Stomach (tissue), 9 donors: ENCODE measurements around the gene COX6B2. TPM values are rescaled to one million over a fixed set of nuclear protein-coding genes. Genes with fewer than 3 reads are reported as not detected.

ENCODE experiments used
- DNase-seq, 2 donors: peaks; one replicate each; pipeline versions ENCODE4 v3.0.0 to v3.0.0-alpha.2; 2013 to 2019
- H3K27ac ChIP-seq, 5 donors: fragments of 200-600 bp in 4 of 5; sonication (generic) in 4 of 5; one replicate each; pipeline ENCODE4 v1.5.1; 2013 to 2019; ENCODE audit warnings: mild to moderate bottlenecking in 1 of 5, moderate library complexity in 1 of 5
- H3K27me3 ChIP-seq, 3 donors: fragments of 200-600 bp; sonication (generic); one replicate each; pipeline ENCODE4 v1.5.1; 2017 to 2019; ENCODE audit warnings: mixed run types in 1 of 3
- H3K36me3 ChIP-seq, 4 donors: fragments of 200-600 bp; sonication (generic); 1 replicate in 3 of 4; 2 replicates in 1 of 4; pipeline ENCODE4 v1.5.1; 2016 to 2019
- H3K4me1 ChIP-seq, 4 donors: fragments of 200-600 bp; sonication (generic); one replicate each; pipeline ENCODE4 v1.5.1; 2016 to 2019
- H3K4me3 ChIP-seq, 4 donors: fragments of 200-600 bp; sonication (generic) in 3 of 4; one replicate each; pipeline ENCODE4 v1.5.1; 2016 to 2019; ENCODE audit warnings: mild to moderate bottlenecking in 1 of 4
- H3K9me3 ChIP-seq, 4 donors: fragments of 200-600 bp; sonication (generic); one replicate each; pipeline ENCODE4 v1.5.1; 2016 to 2019
- CTCF ChIP-seq, 7 experiments: fragments of 450-650 bp in 4 of 7; fragments of 200-600 bp in 3 of 7; sonication (generic) in 3 of 7; IDR thresholded peaks; one replicate each; pipeline ENCODE4 v1.5.1; 2016 to 2019; ENCODE audit warnings: antibody characterized with exemption in 7 of 7, control low read depth in 2 of 7, mild to moderate bottlenecking in 1 of 7
- EP300 ChIP-seq: sonication (generic); formaldehyde crosslinking; IDR thresholded peaks from one replicate; pipeline ENCODE4 v1.6.1; 2017; ENCODE audit warnings: antibody characterized with exemption
- POLR2A ChIP-seq, 4 donors: fragments of 450-650 bp; IDR thresholded peaks; one replicate each; pipeline ENCODE4 v1.6.1; 2016; ENCODE audit warnings: antibody characterized with exemption in 4 of 4, control low read depth in 2 of 4, mild to moderate bottlenecking in 1 of 4, moderate library complexity in 1 of 4
- POLR2AphosphoS5 ChIP-seq, 3 donors: sonication (generic); formaldehyde crosslinking; IDR thresholded peaks; one replicate each; pipeline ENCODE4 v1.6.1; 2016; ENCODE audit warnings: antibody characterized with exemption in 3 of 3
- WGBS, 5 donors: extraction: QIAGEN DNeasy Blood & Tissue Kit in 3 of 5; methylation state at CpG; one replicate each; pipeline versions ENCODE4 v1.1.5 to v1.1.7; 2013 to 2018; 5-methylcytosine and 5-hydroxymethylcytosine counted together
- intact Hi-C: fragments of 100-400 bp; cut with DNase I; formaldehyde crosslinking; loops from one replicate; pipeline ENCODE4 v1.15.1; 2023; ENCODE audit warnings: low total_unique reads
- polyA plus RNA-seq, 3 donors: library from polyadenylated mRNA; stranded (reverse); fragments of 200-250 nt; gene quantifications; one replicate each; pipeline ENCODE4 v1.2.3, GENCODE V29; 2013
- total RNA-seq, 5 donors: library from RNA; depleted of rRNA; stranded (reverse); fragments of >200 nt; gene quantifications; one replicate each; pipeline versions ENCODE4 v1.1.0 to v1.2.3, GENCODE V29; 2014 to 2016
- donor health status: healthy with polysubstance abuse.
- donor health status: Bipolar disorder and iron deficiency.
- donor health status: healthy.

The COX6B2 gene
- total and polyA plus RNA-seq, 8 donors, result 0.19 to 18.2 (median 0.93) TPM; not detected in 5

GRCh38 chr19:55384131-55384919 is 29.8 kb upstream of the COX6B2 start, which contains the start of gene TMEM238:
Gene TMEM238, minus strand, starts transcription at chr19:55384292. Its CDS starts 33 bp downstream, at chr19:55384259.
- peaks cover 43 to 57% (median 53%) of the 10 kb centered on the region in 4 donors for H3K4me1 ChIP-seq
- TF ChIP-seq POLR2AphosphoS5 (IDR thresholded peaks at IDR 0.05), result peak in 2 of 3 donors; percentile 34 to 50
- TF ChIP-seq POLR2A (IDR thresholded peaks at IDR 0.05), result no peak
- TF ChIP-seq EP300, result no peak
- H3K4me3 ChIP-seq, result peak within 1 kb of the TSS; percentile 79 to 90 (median 88)
- intact Hi-C loops, result no loop called here
- peaks cover 22 to 29% (median 23%) of the 10 kb centered on the region in 4 donors for H3K36me3 ChIP-seq
- peak within 1 kb of the TSS; percentile 89 to 97 (median 93) for H3K27ac ChIP-seq
- no peaks in the 10 kb centered on the region for H3K9me3 ChIP-seq
- H3K27me3 ChIP-seq, result no peaks in the 10 kb centered on the region
- 8 to 21% (median 12%) methylated on average over 45 to 72 of the region's 72 CpGs for WGBS, 5 donors
- DNase-seq, result peak; percentile 82 to 83

GRCh38 chr19:55383279-55384130 is 29.0 kb upstream of the COX6B2 start:
- Histone ChIP-seq H3K4me3 (peak overlapping the region; percentile 79 to 90 (median 88)), H3K27me3 (peaks cover 0 to 1% (median 0%) of the 10 kb centered on the region in 3 donors), H3K4me1 (peaks cover 38 to 49% (median 46%) of the 10 kb centered on the region in 4 donors), H3K27ac (peak overlapping the region; percentile 89 to 97 (median 93)), H3K36me3 (peaks cover 14 to 20% (median 16%) of the 10 kb centered on the region in 4 donors), H3K9me3 (no peaks in the 10 kb centered on the region)
- intact Hi-C loops, result no loop called here
- TF ChIP-seq POLR2A (IDR thresholded peaks at IDR 0.05) (no peak), CTCF (IDR thresholded peaks at IDR 0.05) (peak in 2 of 7 experiments; percentile 15 to 33)
- DNase-seq, result peak; percentile 58 to 89
- 4 to 12% (median 5%) methylated on average over 31 to 88 of the region's 88 CpGs for WGBS, 5 donors

- Histone ChIP-seq H3K27ac (no peak overlapping the region), H3K27me3 (peaks cover 0 to 10% (median 5%) of the 10 kb centered on the region in 3 donors), H3K4me3 (peak overlapping the region in 1 of 4 donors; percentile 90), H3K9me3 (no peaks in the 10 kb centered on the region), H3K4me1 (peaks cover 29 to 45% (median 40%) of the 10 kb centered on the region in 4 donors), H3K36me3 (peaks cover 5 to 11% (median 7%) of the 10 kb centered on the region in 4 donors)
- no peak for DNase-seq
- intact Hi-C loops, result no loop called here
- TF ChIP-seq POLR2A (IDR thresholded peaks at IDR 0.05) (no peak), CTCF (IDR thresholded peaks at IDR 0.05) (no peak), POLR2AphosphoS5 (IDR thresholded peaks at IDR 0.05) (no peak), EP300 (no peak)
- 97 to 100% (median 100%) methylated on average over 3 of the region's 3 CpGs for WGBS, 5 donors
Measured at GRCh38 chr19:55382522-55383054, 28.1 kb upstream of the COX6B2 start.

- Histone ChIP-seq H3K4me1 (peaks cover 23 to 43% (median 37%) of the 10 kb centered on the region in 4 donors), H3K36me3 (peaks cover 0 to 6% (median 1%) of the 10 kb centered on the region in 4 donors), H3K9me3 (no peaks in the 10 kb centered on the region), H3K27ac (no peak overlapping the region), H3K27me3 (peaks cover 0 to 16% (median 7%) of the 10 kb centered on the region in 3 donors), H3K4me3 (no peak overlapping the region)
- intact Hi-C loops, result no loop called here
- no peak for DNase-seq
- WGBS, 5 donors, result 98 to 100% (median 99%) methylated on average over 5 of the region's 5 CpGs
- no peak for TF ChIP-seq POLR2AphosphoS5 (IDR thresholded peaks at IDR 0.05)
- TF ChIP-seq POLR2A (IDR thresholded peaks at IDR 0.05), result no peak
- TF ChIP-seq EP300, result no peak
- no peak for TF ChIP-seq CTCF (IDR thresholded peaks at IDR 0.05)
Measured at GRCh38 chr19:55382013-55382412, 27.5 kb upstream of the COX6B2 start.
